ENCODE results near the gene SF3A2. TPM values are rescaled to one million over a fixed set of nuclear protein-coding genes. Genes with fewer than 3 reads are reported as not detected.

SF3A2 gene
- total RNA-seq, 4 donors from 2014 or later, result 23.9 to 29.2 (median 26.5) TPM

DNA sequence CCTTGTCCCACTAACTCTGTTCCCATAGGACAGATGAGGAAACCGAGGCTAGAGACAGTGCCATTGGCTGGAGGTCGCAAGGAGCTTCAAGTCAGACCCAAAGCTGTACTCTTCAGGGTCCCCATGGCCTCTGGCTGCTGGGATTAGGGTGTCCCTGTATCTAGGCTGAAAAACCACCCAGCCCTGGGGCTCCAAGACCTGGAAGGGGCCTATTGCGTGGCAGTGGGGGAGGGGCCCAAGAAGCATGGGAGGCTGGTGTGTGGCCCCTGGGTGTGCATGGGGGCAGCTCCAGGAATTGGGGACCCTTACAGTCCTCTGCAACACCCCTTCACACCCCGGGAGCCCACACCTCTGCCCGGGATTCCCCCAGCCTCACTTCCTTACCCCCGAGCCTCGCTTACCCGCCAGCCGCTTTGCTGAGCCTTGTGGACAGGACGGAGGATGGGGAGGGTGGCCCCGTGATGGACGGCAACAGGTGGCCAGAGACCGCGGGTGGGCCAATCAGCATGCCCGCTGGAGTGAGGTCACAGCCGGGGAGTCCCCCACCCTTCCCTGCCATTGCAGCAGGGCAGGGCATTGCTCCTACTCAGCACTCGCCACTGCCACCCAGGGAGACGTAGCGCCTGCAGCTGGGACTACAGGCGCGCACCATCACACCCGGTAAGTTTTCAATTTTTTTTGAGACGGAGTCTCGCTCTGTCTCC lies 19.5 kb downstream of the SF3A2 start, which contains the start of gene JSRP1:
Gene JSRP1, minus strand, starts transcription at position 436 of the 704 bp plus-strand sequence. CDS start 1,103 bp downstream, outside the sequence.
- H3K9me3 ChIP-seq, result no peaks in the 10 kb centered on the region
- in situ Hi-C loops (cut with MboI; ENCODE audit: low sequenced_read_pairs in 4 of 4), result no loop called here
- intact Hi-C loops (cut with DNase I; ENCODE audit: low total_unique reads), result loop anchor here (1.0 kb wide), 3 partner anchors 13 to 160 kb away; partner anchors contain the start of genes IZUMO4, MOB3A, PLEKHJ1 and SF3A2
- H3K4me3 ChIP-seq, result peak within 1 kb of the TSS; percentile 60 to 77 (median 68)
- TF ChIP-seq, protein P1, sequence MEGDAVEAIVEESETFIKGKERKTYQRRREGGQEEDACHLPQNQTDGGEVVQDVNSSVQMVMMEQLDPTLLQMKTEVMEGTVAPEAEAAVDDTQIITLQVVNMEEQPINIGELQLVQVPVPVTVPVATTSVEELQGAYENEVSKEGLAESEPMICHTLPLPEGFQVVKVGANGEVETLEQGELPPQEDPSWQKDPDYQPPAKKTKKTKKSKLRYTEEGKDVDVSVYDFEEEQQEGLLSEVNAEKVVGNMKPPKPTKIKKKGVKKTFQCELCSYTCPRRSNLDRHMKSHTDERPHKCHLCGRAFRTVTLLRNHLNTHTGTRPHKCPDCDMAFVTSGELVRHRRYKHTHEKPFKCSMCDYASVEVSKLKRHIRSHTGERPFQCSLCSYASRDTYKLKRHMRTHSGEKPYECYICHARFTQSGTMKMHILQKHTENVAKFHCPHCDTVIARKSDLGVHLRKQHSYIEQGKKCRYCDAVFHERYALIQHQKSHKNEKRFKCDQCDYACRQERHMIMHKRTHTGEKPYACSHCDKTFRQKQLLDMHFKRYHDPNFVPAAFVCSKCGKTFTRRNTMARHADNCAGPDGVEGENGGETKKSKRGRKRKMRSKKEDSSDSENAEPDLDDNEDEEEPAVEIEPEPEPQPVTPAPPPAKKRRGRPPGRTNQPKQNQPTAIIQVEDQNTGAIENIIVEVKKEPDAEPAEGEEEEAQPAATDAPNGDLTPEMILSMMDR (IDR thresholded peaks at IDR 0.05 in 4 of 5, conservative IDR thresholded peaks at IDR 0.05 in 1 of 5), result peak in 2 of 5 experiments; percentile 23 to 42
- peak; percentile 89 to 90 for TF ChIP-seq POLR2A (IDR thresholded peaks at IDR 0.05)
- DNase-seq, result peak; percentile 95 to 98
- peak within 1 kb of the TSS; percentile 98 to 100 (median 100) for H3K27ac ChIP-seq
- peak; percentile 85 to 86 for ATAC-seq
- peaks cover 17 to 35% of the 10 kb centered on the region in 2 donors for H3K4me1 ChIP-seq
- H3K27me3 ChIP-seq, result no peaks in the 10 kb centered on the region
- H3K36me3 ChIP-seq, result no peaks in the 10 kb centered on the region

DNA sequence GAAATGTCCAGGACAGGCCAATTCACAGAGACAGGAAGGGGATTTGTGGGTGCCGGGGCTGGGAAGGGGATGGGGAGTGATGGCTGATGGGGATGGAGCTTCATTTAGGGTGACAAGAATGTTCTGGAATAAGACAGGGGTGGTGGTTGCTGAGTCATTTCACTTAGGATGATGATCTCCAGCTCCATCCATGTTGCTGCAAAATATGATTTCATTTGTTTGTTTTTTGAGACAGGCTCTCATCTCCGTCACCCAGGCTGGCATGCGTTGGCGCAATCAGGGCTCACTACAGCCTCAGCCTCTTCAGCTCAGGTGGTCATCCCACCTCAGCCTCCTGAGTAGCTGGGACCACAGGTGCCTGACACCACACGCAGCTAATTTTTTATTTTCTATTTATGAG lies 22.7 kb downstream of the SF3A2 start:
- H3K36me3 ChIP-seq, result no peaks in the 10 kb centered on the region
- H3K9me3 ChIP-seq, result no peaks in the 10 kb centered on the region
- peak overlapping the region in 1 of 4 donors; percentile 28 for H3K27ac ChIP-seq
- TF ChIP-seq, protein P1 (IDR thresholded peaks at IDR 0.05 in 4 of 5, conservative IDR thresholded peaks at IDR 0.05 in 1 of 5), result no peak
- TF ChIP-seq POLR2A (IDR thresholded peaks at IDR 0.05), result no peak
- ATAC-seq (no peak), DNase-seq (no peak)
- no peaks in the 10 kb centered on the region for H3K27me3 ChIP-seq
- intact Hi-C loops (cut with DNase I; ENCODE audit: low total_unique reads) (no loop called here), in situ Hi-C loops (cut with MboI; ENCODE audit: low sequenced_read_pairs in 4 of 4) (no loop called here)
- H3K4me3 ChIP-seq, result no peak overlapping the region
- peaks cover 3 to 14% of the 10 kb centered on the region in 2 donors for H3K4me1 ChIP-seq

DNA sequence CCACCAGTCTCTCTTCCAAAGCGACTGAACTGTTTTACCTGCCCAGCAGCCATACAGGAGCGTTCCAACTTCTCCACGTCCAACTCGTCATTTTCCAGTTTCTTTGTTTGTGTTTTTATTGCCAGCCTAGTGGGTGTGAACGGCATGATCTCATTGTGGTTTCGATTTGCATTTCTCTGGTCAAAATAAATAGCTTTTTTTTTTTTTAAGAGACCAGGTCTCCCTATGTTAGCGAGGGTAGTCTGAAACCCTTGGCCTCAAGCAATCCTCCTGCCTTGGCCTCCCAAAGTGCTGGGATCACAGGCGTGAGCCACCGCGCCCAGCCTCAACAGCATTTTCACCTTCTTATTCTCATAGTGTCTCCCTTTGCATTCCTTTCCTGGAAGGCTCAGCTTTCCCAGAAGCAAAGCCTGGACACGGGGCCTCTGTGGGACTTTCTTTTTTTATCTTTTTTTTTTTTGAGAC lies 23.7 kb downstream of the SF3A2 start:
- intact Hi-C loops (cut with DNase I; ENCODE audit: low total_unique reads) (no loop called here), in situ Hi-C loops (cut with MboI; ENCODE audit: low sequenced_read_pairs in 4 of 4) (no loop called here)
- DNase-seq (no peak), ATAC-seq (no peak)
- Histone ChIP-seq H3K4me3 (no peak overlapping the region), H3K36me3 (no peaks in the 10 kb centered on the region), H3K4me1 (peaks cover 0 to 6% of the 10 kb centered on the region in 2 donors), H3K9me3 (no peaks in the 10 kb centered on the region), H3K27ac (no peak overlapping the region), H3K27me3 (no peaks in the 10 kb centered on the region)
- TF ChIP-seq, protein P1 (IDR thresholded peaks at IDR 0.05 in 4 of 5, conservative IDR thresholded peaks at IDR 0.05 in 1 of 5), result no peak
- no peak for TF ChIP-seq POLR2A (IDR thresholded peaks at IDR 0.05)

DNA sequence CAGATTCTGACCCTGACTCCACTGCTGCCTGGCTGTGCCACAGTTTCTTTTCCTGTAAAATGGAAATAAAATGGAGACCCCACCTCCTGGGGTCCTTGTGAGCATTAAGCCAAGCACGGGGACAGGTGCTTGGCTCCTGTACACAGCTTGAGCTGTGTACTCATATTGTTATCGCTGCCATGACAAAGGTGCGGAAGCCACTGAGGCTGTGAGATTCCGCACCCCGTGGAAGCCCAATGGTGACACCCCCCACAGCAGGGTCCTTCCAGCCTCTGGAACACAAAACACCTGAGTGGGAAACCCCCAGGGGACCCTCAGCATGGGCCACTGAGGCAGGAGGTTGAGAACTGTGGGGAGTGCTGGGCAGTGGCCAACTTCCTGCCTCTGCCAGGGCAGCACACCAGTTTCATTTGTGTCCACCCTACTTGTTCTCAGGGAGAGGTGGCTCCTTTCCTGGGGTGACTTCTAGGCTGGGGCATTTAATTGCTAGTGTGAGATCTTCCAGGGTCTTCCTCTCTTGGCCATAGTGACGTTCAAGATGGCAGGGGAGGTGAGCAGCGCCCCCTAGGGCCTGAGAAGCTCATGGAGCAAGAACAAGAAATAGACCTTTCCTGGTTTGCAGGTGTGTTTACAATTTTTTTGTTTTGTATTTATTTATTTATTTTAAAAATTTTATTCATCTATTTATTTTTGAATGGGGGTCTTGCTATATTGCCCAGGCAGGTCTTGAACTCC lies 25.0 kb downstream of the SF3A2 start:
- Histone ChIP-seq H3K27ac (no peak overlapping the region), H3K27me3 (no peaks in the 10 kb centered on the region), H3K9me3 (no peaks in the 10 kb centered on the region), H3K4me1 (peaks cover 3 to 5% of the 10 kb centered on the region in 2 donors), H3K4me3 (no peak overlapping the region), H3K36me3 (no peaks in the 10 kb centered on the region)
- no peak for DNase-seq
- TF ChIP-seq POLR2A (IDR thresholded peaks at IDR 0.05), result no peak
- TF ChIP-seq, protein P1 (IDR thresholded peaks at IDR 0.05 in 4 of 5, conservative IDR thresholded peaks at IDR 0.05 in 1 of 5), result peak; percentile 33 to 67 (median 52)
- intact Hi-C loops (cut with DNase I; ENCODE audit: low total_unique reads), result no loop called here
- in situ Hi-C loops (cut with MboI; ENCODE audit: low sequenced_read_pairs in 4 of 4), result no loop called here
- ATAC-seq, result no peak

Measured in gastrocnemius medialis (tissue), 4 donors.